Midbrain (tissue), 1 donor: ENCODE measurements around the gene CCDC91.
"Not testable (repeated sequence)": the region's sequence is repeated elsewhere in the genome, so short reads cannot be mapped to it uniquely, and the experiment has no call there.

Source experiments
- DNase-seq: peaks from one replicate; lab custom pipeline; 2025; lab: John Stamatoyannopoulos, UW

CCDC91 gene

GRCh38 chr12:28290262-28290661 is 100.0 kb downstream of the CCDC91 start:
- DNase-seq: no peak

- no peak for DNase-seq
Measured at GRCh38 chr12:28292699-28293098, 102.4 kb downstream of the CCDC91 start.

GRCh38 chr12:28294300-28294699 is 104.0 kb downstream of the CCDC91 start:
- DNase-seq: no peak

- DNase-seq: no peak
Measured at GRCh38 chr12:28296287-28296686, 106.0 kb downstream of the CCDC91 start.

- no peak for DNase-seq
Measured at GRCh38 chr12:28303192-28303591, 112.9 kb downstream of the CCDC91 start.

- no peak for DNase-seq
Measured at GRCh38 chr12:28306535-28306934, 116.3 kb downstream of the CCDC91 start.

- DNase-seq: no peak
Measured at GRCh38 chr12:28308891-28309290, 118.6 kb downstream of the CCDC91 start.

- no peak for DNase-seq
Measured at GRCh38 chr12:28313631-28314030, 123.4 kb downstream of the CCDC91 start.

- no peak for DNase-seq
Measured at GRCh38 chr12:28316049-28316448, 125.8 kb downstream of the CCDC91 start.

GRCh38 chr12:28318273-28318672 is 128.0 kb downstream of the CCDC91 start:
- DNase-seq: no peak

GRCh38 chr12:28320353-28320752 is 130.1 kb downstream of the CCDC91 start:
- no peak for DNase-seq

GRCh38 chr12:28327722-28328121 is 137.5 kb downstream of the CCDC91 start:
- DNase-seq: no peak

GRCh38 chr12:28328967-28329366 is 138.7 kb downstream of the CCDC91 start:
- DNase-seq: no peak

GRCh38 chr12:28329727-28330126 is 139.5 kb downstream of the CCDC91 start:
- DNase-seq: not testable (repeated sequence)

GRCh38 chr12:28330232-28330631 is 140.0 kb downstream of the CCDC91 start:
- DNase-seq: not testable (repeated sequence)

GRCh38 chr12:28331130-28331529 is 140.9 kb downstream of the CCDC91 start:
- DNase-seq: no peak

- no peak for DNase-seq
Measured at GRCh38 chr12:28340261-28341045, 150.2 kb downstream of the CCDC91 start.

- DNase-seq: no peak
Measured at GRCh38 chr12:28343713-28344112, 153.5 kb downstream of the CCDC91 start.

GRCh38 chr12:28346567-28346966 is 156.3 kb downstream of the CCDC91 start:
- no peak for DNase-seq

- DNase-seq: no peak
Measured at GRCh38 chr12:28349196-28349595, 158.9 kb downstream of the CCDC91 start.

- no peak for DNase-seq
Measured at GRCh38 chr12:28350502-28350901, 160.2 kb downstream of the CCDC91 start.

GRCh38 chr12:28351414-28351813 is 161.2 kb downstream of the CCDC91 start:
- no peak for DNase-seq

- DNase-seq: no peak
Measured at GRCh38 chr12:28355161-28355560, 164.9 kb downstream of the CCDC91 start.

- no peak for DNase-seq
Measured at GRCh38 chr12:28360253-28360652, 170.0 kb downstream of the CCDC91 start.
